Endodermal cell (in vitro differentiated cells): ENCODE results near the gene C5orf58. TPM values are rescaled to one million over a fixed set of nuclear protein-coding genes. Genes with fewer than 3 reads are reported as not detected.
A peak's percentile ranks its signal among the peaks of the same experiment; 100 is the strongest.

Experiments used
- DNase-seq: peaks from one replicate; pipeline ENCODE4 v3.0.0-alpha.2; 2017
- H3K27ac ChIP-seq: 2 replicates; pipeline ENCODE4 v1.5.1; 2013; ENCODE audit warnings: mild to moderate bottlenecking, low read depth, low read length, moderate library complexity
- H3K27me3 ChIP-seq: 2 replicates; pipeline ENCODE4 v1.6.1; 2013; ENCODE audit warnings: mild to moderate bottlenecking, low read length, moderate library complexity; ENCODE audit not compliant: insufficient read depth, control insufficient read depth, poor library complexity, severe bottlenecking
- H3K36me3 ChIP-seq: 2 replicates; pipeline ENCODE4 v1.7.0; 2013; ENCODE audit warnings: mild to moderate bottlenecking, low read length, moderate library complexity; ENCODE audit not compliant: control insufficient read depth, insufficient read depth
- H3K4me1 ChIP-seq: one replicate; pipeline ENCODE4 v1.7.0; 2013; ENCODE audit warnings: low read length; ENCODE audit not compliant: control insufficient read depth, insufficient read depth
- H3K4me3 ChIP-seq: 2 replicates; pipeline ENCODE4 v1.5.1; 2013; ENCODE audit warnings: mild to moderate bottlenecking, low read length, moderate library complexity
- H3K9ac ChIP-seq: 2 replicates; pipeline ENCODE4 v1.6.1; 2013; ENCODE audit warnings: mild to moderate bottlenecking, low read length, moderate library complexity; ENCODE audit not compliant: poor library complexity, severe bottlenecking; ENCODE audit errors: extremely low read depth
- H3K9me3 ChIP-seq: 2 replicates; pipeline ENCODE4 v1.6.1; 2013; ENCODE audit warnings: mild to moderate bottlenecking, low read length, moderate library complexity; ENCODE audit not compliant: control insufficient read depth
- H3K27ac Mint-ChIP-seq: 2 replicates; pipeline ENCODE4 v1.8.0; 2020; ENCODE audit warnings: mixed read lengths
- H3K27me3 Mint-ChIP-seq: 2 replicates; pipeline ENCODE4 v1.8.0; 2021; ENCODE audit warnings: mild to moderate bottlenecking, mixed read lengths; ENCODE audit not compliant: insufficient read depth
- H3K36me3 Mint-ChIP-seq: 2 replicates; pipeline ENCODE4 v1.8.0; 2020; ENCODE audit warnings: low read depth, mixed read lengths
- H3K4me1 Mint-ChIP-seq: 2 replicates; pipeline ENCODE4 v1.8.0; 2020; ENCODE audit warnings: mixed read lengths
- H3K4me3 Mint-ChIP-seq: 2 replicates; pipeline ENCODE4 v1.8.0; 2020; ENCODE audit warnings: mild to moderate bottlenecking, moderate library complexity, mixed read lengths
- H3K9me3 Mint-ChIP-seq: 2 replicates; pipeline ENCODE4 v1.8.0; 2020; ENCODE audit warnings: mild to moderate bottlenecking, mixed read lengths
- WGBS, 2 experiments: methylation state at CpG; one replicate each; pipeline versions ENCODE4 v1.1.5 to v1.1.7; 2013; ENCODE audit warnings: missing lambda C conversion rate in 2 of 2, mixed read lengths in 1 of 2; ENCODE audit not compliant: insufficient coverage in 1 of 2, insufficient read length in 1 of 2; 5-methylcytosine and 5-hydroxymethylcytosine counted together
- total RNA-seq, 2 donors: library from RNA; stranded (reverse); fragmentation: NEBNext Ultra II Directional in 1 of 2; extraction: Animal tissue kit (Norgen Biotek cat#: 25700) in 1 of 2; gene quantifications; 2 replicates in 1 of 2; 3 replicates in 1 of 2; pipeline ENCODE4 v1.2.1, GENCODE V29; 2021
- TF ChIP-seq, protein P1 (sequence below): fragments of 200-600 bp; sonication (generic); conservative IDR thresholded peaks from 2 replicates; pipeline ENCODE4 v1.5.0; 2021; ENCODE audit warnings: antibody characterized with exemption, mild to moderate bottlenecking

C5orf58 gene
- total RNA-seq, 2 donors from 2014 or later: 0.95 TPM; not detected in 1

GRCh38 chr5:170219615-170220014, 13.2 kb upstream of the C5orf58 start:
- H3K4me1 ChIP-seq: peaks cover 5% of the 10 kb centered on the region
- peaks cover 5% of the 10 kb centered on the region for H3K27me3 Mint-ChIP-seq
- 84% methylated on average over 2 of the region's 2 CpGs; no CpG with 5 or more reads in 1 of the 2 experiments for whole genome bisulfite sequencing, 2 experiments

DNA sequence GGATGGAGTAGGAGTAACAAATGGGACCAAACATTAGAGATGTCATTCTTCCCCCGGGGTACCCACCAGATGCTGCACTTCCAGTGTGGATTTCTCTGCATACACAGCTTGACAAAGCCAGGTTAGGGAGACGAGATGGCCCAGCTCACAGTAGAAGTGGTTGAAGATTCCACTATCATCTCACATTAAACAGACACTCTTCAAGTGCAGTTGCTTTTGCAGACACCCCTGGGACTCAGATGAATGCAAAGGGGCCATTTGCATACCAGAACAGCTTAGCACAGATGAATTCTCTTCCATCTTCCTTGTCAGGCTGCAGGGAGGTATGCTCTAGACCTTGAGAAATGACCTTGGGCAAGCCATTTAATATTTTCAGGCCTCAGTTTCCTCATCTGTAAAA, 12.6 kb upstream of the C5orf58 start:
- no peak overlapping the region for H3K27ac ChIP-seq
- DNase-seq: no peak
- H3K4me1 ChIP-seq: peaks cover 5% of the 10 kb centered on the region
- no peaks in the 10 kb centered on the region for H3K9me3 Mint-ChIP-seq
- 80 to 92% methylated on average over 1 to 2 of the region's 2 CpGs for WGBS, 2 experiments
- peaks cover 36% of the 10 kb centered on the region for H3K4me1 Mint-ChIP-seq
- H3K27me3 Mint-ChIP-seq: peaks cover 5% of the 10 kb centered on the region
- H3K36me3 Mint-ChIP-seq: no peaks in the 10 kb centered on the region
- TF ChIP-seq, protein P1, sequence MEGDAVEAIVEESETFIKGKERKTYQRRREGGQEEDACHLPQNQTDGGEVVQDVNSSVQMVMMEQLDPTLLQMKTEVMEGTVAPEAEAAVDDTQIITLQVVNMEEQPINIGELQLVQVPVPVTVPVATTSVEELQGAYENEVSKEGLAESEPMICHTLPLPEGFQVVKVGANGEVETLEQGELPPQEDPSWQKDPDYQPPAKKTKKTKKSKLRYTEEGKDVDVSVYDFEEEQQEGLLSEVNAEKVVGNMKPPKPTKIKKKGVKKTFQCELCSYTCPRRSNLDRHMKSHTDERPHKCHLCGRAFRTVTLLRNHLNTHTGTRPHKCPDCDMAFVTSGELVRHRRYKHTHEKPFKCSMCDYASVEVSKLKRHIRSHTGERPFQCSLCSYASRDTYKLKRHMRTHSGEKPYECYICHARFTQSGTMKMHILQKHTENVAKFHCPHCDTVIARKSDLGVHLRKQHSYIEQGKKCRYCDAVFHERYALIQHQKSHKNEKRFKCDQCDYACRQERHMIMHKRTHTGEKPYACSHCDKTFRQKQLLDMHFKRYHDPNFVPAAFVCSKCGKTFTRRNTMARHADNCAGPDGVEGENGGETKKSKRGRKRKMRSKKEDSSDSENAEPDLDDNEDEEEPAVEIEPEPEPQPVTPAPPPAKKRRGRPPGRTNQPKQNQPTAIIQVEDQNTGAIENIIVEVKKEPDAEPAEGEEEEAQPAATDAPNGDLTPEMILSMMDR: no peak
- no peaks in the 10 kb centered on the region for H3K9me3 ChIP-seq
- no peak overlapping the region for H3K27ac Mint-ChIP-seq
- no peak overlapping the region for H3K4me3 Mint-ChIP-seq
- H3K36me3 ChIP-seq: no peaks in the 10 kb centered on the region
- H3K9ac ChIP-seq: no peak overlapping the region
- no peak overlapping the region for H3K4me3 ChIP-seq
- H3K27me3 ChIP-seq: peaks cover 29% of the 10 kb centered on the region

More at GRCh38 chr5:170219615-170220014, 13.2 kb upstream of the C5orf58 start:
- no peaks in the 10 kb centered on the region for H3K9me3 Mint-ChIP-seq
- H3K36me3 Mint-ChIP-seq: no peaks in the 10 kb centered on the region
- H3K36me3 ChIP-seq: no peaks in the 10 kb centered on the region
- no peak overlapping the region for H3K4me3 ChIP-seq
- DNase-seq: no peak
- H3K4me3 Mint-ChIP-seq: no peak overlapping the region
- H3K9me3 ChIP-seq: no peaks in the 10 kb centered on the region
- TF ChIP-seq, protein P1: no peak
- no peak overlapping the region for H3K27ac ChIP-seq
- no peak overlapping the region for H3K9ac ChIP-seq
- H3K27ac Mint-ChIP-seq: no peak overlapping the region
- peaks cover 31% of the 10 kb centered on the region for H3K4me1 Mint-ChIP-seq
- peaks cover 29% of the 10 kb centered on the region for H3K27me3 ChIP-seq

- TF ChIP-seq, protein P1: peak; percentile 49
- peaks cover 39% of the 10 kb centered on the region for H3K4me1 Mint-ChIP-seq
Observed at GRCh38 chr5:170221327-170221741, 11.5 kb upstream of the C5orf58 start.

More at GRCh38 chr5:170221327-170221741, 11.5 kb upstream of the C5orf58 start:
- H3K27ac Mint-ChIP-seq: no peak overlapping the region
- Histone ChIP-seq H3K27ac (peak overlapping the region; percentile 47), H3K9ac (no peak overlapping the region), H3K4me1 (peaks cover 5% of the 10 kb centered on the region), H3K9me3 (no peaks in the 10 kb centered on the region), H3K27me3 (peaks cover 29% of the 10 kb centered on the region), H3K4me3 (no peak overlapping the region), H3K36me3 (no peaks in the 10 kb centered on the region)
- no peaks in the 10 kb centered on the region for H3K36me3 Mint-ChIP-seq
- no peak for DNase-seq
- no peaks in the 10 kb centered on the region for H3K9me3 Mint-ChIP-seq
- peaks cover 5% of the 10 kb centered on the region for H3K27me3 Mint-ChIP-seq
- H3K4me3 Mint-ChIP-seq: no peak overlapping the region
- WGBS, 2 experiments: 56 to 76% methylated on average over 2 to 6 of the region's 6 CpGs
